ENCODE measurements around the gene RNFT2. TPM values are rescaled to one million over a fixed set of nuclear protein-coding genes. Genes with fewer than 3 reads are reported as not detected.

The RNFT2 gene
- total RNA-seq, 2 donors from 2014 or later: 4.9 to 5.7 TPM

- H3K9me3 ChIP-seq (ENCODE audit: control insufficient read depth, low read length, poor library complexity, severe bottlenecking): no peaks in the 10 kb centered on the region
- H3K4me1 Mint-ChIP-seq: peaks cover 8% of the 10 kb centered on the region
- peaks cover 9% of the 10 kb centered on the region for H3K36me3 Mint-ChIP-seq (ENCODE audit: low read depth)
- ATAC-seq: no peak
- no peak for DNase-seq
- H3K27ac Mint-ChIP-seq: no peak overlapping the region
- H3K27me3 Mint-ChIP-seq: no peaks in the 10 kb centered on the region
- no peak overlapping the region for H3K4me3 Mint-ChIP-seq
These were observed 20.4 kb upstream of the RNFT2 start for GRCh38 chr12:116717466-116718437.

- DNase-seq: no peak
- peaks cover 10% of the 10 kb centered on the region for H3K4me1 Mint-ChIP-seq
- H3K4me3 Mint-ChIP-seq: no peak overlapping the region
- ATAC-seq: no peak
- no peaks in the 10 kb centered on the region for H3K9me3 ChIP-seq (ENCODE audit: control insufficient read depth, low read length, poor library complexity, severe bottlenecking)
- no peaks in the 10 kb centered on the region for H3K27me3 Mint-ChIP-seq
- no peak overlapping the region for H3K27ac Mint-ChIP-seq
- peaks cover 10% of the 10 kb centered on the region for H3K36me3 Mint-ChIP-seq (ENCODE audit: low read depth)
These were observed 19.3 kb upstream of the RNFT2 start for GRCh38 chr12:116718655-116719454.

- Mint-ChIP-seq H3K4me1 (peaks cover 10% of the 10 kb centered on the region), H3K27me3 (no peaks in the 10 kb centered on the region), H3K36me3 (ENCODE audit: low read depth) (peaks cover 10% of the 10 kb centered on the region), H3K4me3 (no peak overlapping the region), H3K27ac (no peak overlapping the region)
- ATAC-seq: no peak
- no peak for DNase-seq
- no peaks in the 10 kb centered on the region for H3K9me3 ChIP-seq (ENCODE audit: control insufficient read depth, low read length, poor library complexity, severe bottlenecking)
These were observed 18.2 kb upstream of the RNFT2 start for GRCh38 chr12:116719731-116720528.

- DNase-seq (no peak), ATAC-seq (no peak)
- H3K9me3 ChIP-seq (ENCODE audit: control insufficient read depth, low read length, poor library complexity, severe bottlenecking): no peaks in the 10 kb centered on the region
- H3K27ac Mint-ChIP-seq: peak overlapping the region; percentile 78
- no peak overlapping the region for H3K4me3 Mint-ChIP-seq
- peaks cover 8% of the 10 kb centered on the region for H3K36me3 Mint-ChIP-seq (ENCODE audit: low read depth)
- peaks cover 19% of the 10 kb centered on the region for H3K4me1 Mint-ChIP-seq
- no peaks in the 10 kb centered on the region for H3K27me3 Mint-ChIP-seq
These were observed 15.9 kb upstream of the RNFT2 start for GRCh38 chr12:116722245-116722644.

GRCh38 chr12:116726694-116727093, 11.4 kb upstream of the RNFT2 start:
- H3K9me3 ChIP-seq (ENCODE audit: control insufficient read depth, low read length, poor library complexity, severe bottlenecking): no peaks in the 10 kb centered on the region
- Mint-ChIP-seq H3K4me3 (no peak overlapping the region), H3K27ac (no peak overlapping the region), H3K36me3 (ENCODE audit: low read depth) (peaks cover 4% of the 10 kb centered on the region), H3K27me3 (no peaks in the 10 kb centered on the region), H3K4me1 (peaks cover 28% of the 10 kb centered on the region)
- DNase-seq: no peak
- ATAC-seq: no peak

GRCh38 chr12:116727261-116727660, 10.9 kb upstream of the RNFT2 start:
- Mint-ChIP-seq H3K4me1 (peaks cover 31% of the 10 kb centered on the region), H3K4me3 (no peak overlapping the region), H3K36me3 (ENCODE audit: low read depth) (peaks cover 4% of the 10 kb centered on the region), H3K27ac (no peak overlapping the region), H3K27me3 (no peaks in the 10 kb centered on the region)
- no peaks in the 10 kb centered on the region for H3K9me3 ChIP-seq (ENCODE audit: control insufficient read depth, low read length, poor library complexity, severe bottlenecking)
- DNase-seq: no peak
- no peak for ATAC-seq

GRCh38 chr12:116727891-116728290, 10.2 kb upstream of the RNFT2 start:
- DNase-seq (no peak), ATAC-seq (no peak)
- H3K36me3 Mint-ChIP-seq (ENCODE audit: low read depth): no peaks in the 10 kb centered on the region
- H3K27me3 Mint-ChIP-seq: no peaks in the 10 kb centered on the region
- H3K9me3 ChIP-seq (ENCODE audit: control insufficient read depth, low read length, poor library complexity, severe bottlenecking): no peaks in the 10 kb centered on the region
- no peak overlapping the region for H3K4me3 Mint-ChIP-seq
- H3K27ac Mint-ChIP-seq: peak overlapping the region; percentile 71
- peaks cover 28% of the 10 kb centered on the region for H3K4me1 Mint-ChIP-seq

GRCh38 chr12:116731801-116732200, 6.3 kb upstream of the RNFT2 start:
- no peak overlapping the region for H3K4me3 Mint-ChIP-seq
- H3K36me3 Mint-ChIP-seq (ENCODE audit: low read depth): peaks cover 10% of the 10 kb centered on the region
- H3K27ac Mint-ChIP-seq: no peak overlapping the region
- no peaks in the 10 kb centered on the region for H3K9me3 ChIP-seq (ENCODE audit: control insufficient read depth, low read length, poor library complexity, severe bottlenecking)
- no peaks in the 10 kb centered on the region for H3K27me3 Mint-ChIP-seq
- no peak for DNase-seq
- no peak for ATAC-seq
- H3K4me1 Mint-ChIP-seq: peaks cover 34% of the 10 kb centered on the region

GRCh38 chr12:116734156-116734768, 3.9 kb upstream of the RNFT2 start:
- H3K27ac Mint-ChIP-seq: peak overlapping the region; percentile 19
- ATAC-seq: no peak
- H3K9me3 ChIP-seq (ENCODE audit: control insufficient read depth, low read length, poor library complexity, severe bottlenecking): no peaks in the 10 kb centered on the region
- peaks cover 34% of the 10 kb centered on the region for H3K4me1 Mint-ChIP-seq
- peak overlapping the region; percentile 19 for H3K4me3 Mint-ChIP-seq
- no peak for DNase-seq
- no peaks in the 10 kb centered on the region for H3K27me3 Mint-ChIP-seq
- peaks cover 10% of the 10 kb centered on the region for H3K36me3 Mint-ChIP-seq (ENCODE audit: low read depth)

- Mint-ChIP-seq H3K27ac (peak overlapping the region; percentile 93), H3K27me3 (no peaks in the 10 kb centered on the region), H3K36me3 (ENCODE audit: low read depth) (peaks cover 10% of the 10 kb centered on the region), H3K4me3 (no peak overlapping the region), H3K4me1 (peaks cover 32% of the 10 kb centered on the region)
- DNase-seq (no peak), ATAC-seq (no peak)
- H3K9me3 ChIP-seq (ENCODE audit: control insufficient read depth, low read length, poor library complexity, severe bottlenecking): no peaks in the 10 kb centered on the region
These were observed 3.0 kb upstream of the RNFT2 start for GRCh38 chr12:116735084-116735483.

GRCh38 chr12:116735951-116736599, 2.0 kb upstream of the RNFT2 start:
- peak overlapping the region; percentile 93 for H3K27ac Mint-ChIP-seq

More at GRCh38 chr12:116735951-116736599, 2.0 kb upstream of the RNFT2 start:
- DNase-seq: no peak
- ATAC-seq: no peak
- Mint-ChIP-seq H3K4me3 (peak overlapping the region; percentile 96), H3K4me1 (peaks cover 32% of the 10 kb centered on the region), H3K36me3 (ENCODE audit: low read depth) (peaks cover 10% of the 10 kb centered on the region), H3K27me3 (no peaks in the 10 kb centered on the region)
- H3K9me3 ChIP-seq (ENCODE audit: control insufficient read depth, low read length, poor library complexity, severe bottlenecking): no peaks in the 10 kb centered on the region

Measured in T-helper 17 cell (primary cell).